A673 (cell line): Measurements from ENCODE around the gene DYRK1A. TPM values are rescaled to one million over a fixed set of nuclear protein-coding genes. Genes with fewer than 3 reads are reported as not detected.

Experiments used
- BruUV-seq: library from RNA; stranded (reverse); fragments of 400-500 nt; replicated peaks from 2 replicates; lab custom pipeline; 2021; lab: Mats Ljungman, UMichigan
- CTCF ChIA-PET: fragments of 300-600 bp; sonication (Branson Sonifier 250); formaldehyde crosslinking; loops from one replicate; lab custom pipeline; 2022; ENCODE audit warnings: antibody characterized with exemption; lab: Charles Lee
- POLR2A ChIA-PET: fragments of 300-600 bp; sonication (Branson Sonifier 250); formaldehyde crosslinking; loops from one replicate; lab custom pipeline; 2022; ENCODE audit warnings: antibody characterized with exemption; ENCODE audit not compliant: low non-redundant PET; lab: Charles Lee
- DNase-seq: peaks from one replicate; pipeline ENCODE4 v3.0.0-alpha.2; 2015; ENCODE audit warnings: low spot score
- H3K27ac ChIP-seq: fragments of 200-600 bp; sonication (generic); 2 replicates; pipeline ENCODE4 v1.5.1; 2016; ENCODE audit warnings: mixed run types, low read depth, mild to moderate bottlenecking, mixed read lengths, antibody characterized with exemption, low read length; ENCODE audit not compliant: poor library complexity, severe bottlenecking
- H3K27me3 ChIP-seq: fragments of 200-600 bp; sonication (generic); replicated peaks from 2 replicates; pipeline ENCODE4 v1.6.1; 2017; ENCODE audit warnings: mixed run types, low read depth, mild to moderate bottlenecking, mixed read lengths, antibody characterized with exemption, low read length; ENCODE audit not compliant: insufficient read depth, poor library complexity
- H3K36me3 ChIP-seq: fragments of 200-600 bp; sonication (generic); 2 replicates; pipeline ENCODE4 v1.6.1; 2016; ENCODE audit warnings: mixed run types, mild to moderate bottlenecking, mixed read lengths, antibody characterized with exemption, low read length; ENCODE audit not compliant: insufficient read depth, poor library complexity, severe bottlenecking
- H3K4me1 ChIP-seq: fragments of 200-600 bp; sonication (generic); 2 replicates; pipeline ENCODE4 v1.6.1; 2017; ENCODE audit warnings: mixed run types, mild to moderate bottlenecking, mixed read lengths, antibody characterized with exemption, low read length; ENCODE audit not compliant: insufficient read depth, poor library complexity, severe bottlenecking
- H3K4me3 ChIP-seq: fragments of 200-600 bp; sonication (generic); 2 replicates; pipeline ENCODE4 v1.5.1; 2016; ENCODE audit warnings: low read depth, mixed run types, mild to moderate bottlenecking, mixed read lengths, low read length; ENCODE audit not compliant: poor library complexity, severe bottlenecking
- H3K9me3 ChIP-seq: fragments of 200-600 bp; sonication (generic); 2 replicates; pipeline ENCODE4 v1.6.1; 2016; ENCODE audit warnings: mixed run types, low read depth, mild to moderate bottlenecking, mixed read lengths, antibody characterized with exemption, low read length; ENCODE audit not compliant: poor library complexity, severe bottlenecking
- EZH2 ChIP-seq: fragments of 200-600 bp; sonication (generic); IDR thresholded peaks from 2 replicates; pipeline ENCODE4 v1.6.1; 2017; ENCODE audit warnings: borderline replicate concordance, low read depth, mild to moderate bottlenecking, mixed read lengths, antibody characterized with exemption, low read length; ENCODE audit not compliant: poor library complexity, severe bottlenecking
- intact Hi-C: fragments of 100-400 bp; cut with micrococcal nuclease; formaldehyde crosslinking; loops from one replicate; pipeline ENCODE4 v1.10.0; 2022; ENCODE audit not compliant: unreplicated experiment
- total RNA-seq: library from RNA; stranded (reverse); gene quantifications from 2 replicates; pipeline ENCODE4 v1.2.3, GENCODE V29; 2021
- TF ChIP-seq, protein P1 (sequence below): fragments of 300-800, 200-600 bp; sonication (generic); conservative IDR thresholded peaks from 2 replicates; pipeline ENCODE4 v1.5.1; 2017; ENCODE audit warnings: low read depth, mild to moderate bottlenecking, antibody characterized with exemption, low read length, moderate library complexity, mixed read lengths

Gene DYRK1A
- total RNA-seq, 1 experiment from 2014 or later = 70.5 TPM

DNA sequence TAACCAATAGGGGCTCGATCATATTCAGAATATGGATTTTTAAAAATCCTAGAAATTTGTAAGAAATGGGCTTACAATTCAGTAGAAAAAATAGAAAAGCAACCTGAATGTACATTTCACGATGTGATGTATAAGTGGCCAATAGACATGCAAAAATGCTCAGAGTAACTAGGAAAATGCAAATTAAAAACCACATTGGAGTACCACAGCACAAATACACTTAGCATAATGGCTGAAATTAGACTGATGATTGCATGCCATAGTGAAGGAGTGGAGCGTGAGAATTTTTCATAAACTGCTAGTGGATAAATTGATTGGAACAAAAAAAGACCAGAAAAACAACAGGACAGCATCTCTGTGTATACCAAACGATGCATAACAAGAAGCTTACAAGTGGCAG is 102.3 kb downstream of the DYRK1A start:
- intact Hi-C loops = no loop called here
- POLR2A ChIA-PET = interaction anchor here (0.7 kb wide), 1 partner anchor 137 kb away, joined by 3 read pairs; no protein-coding TSS in a partner anchor
- H3K9me3 ChIP-seq = no peaks in the 10 kb centered on the region
- no TSS peak for BruUV-seq
- H3K27ac ChIP-seq = no peak overlapping the region
- DNase-seq = no peak
- TF ChIP-seq, protein P1, sequence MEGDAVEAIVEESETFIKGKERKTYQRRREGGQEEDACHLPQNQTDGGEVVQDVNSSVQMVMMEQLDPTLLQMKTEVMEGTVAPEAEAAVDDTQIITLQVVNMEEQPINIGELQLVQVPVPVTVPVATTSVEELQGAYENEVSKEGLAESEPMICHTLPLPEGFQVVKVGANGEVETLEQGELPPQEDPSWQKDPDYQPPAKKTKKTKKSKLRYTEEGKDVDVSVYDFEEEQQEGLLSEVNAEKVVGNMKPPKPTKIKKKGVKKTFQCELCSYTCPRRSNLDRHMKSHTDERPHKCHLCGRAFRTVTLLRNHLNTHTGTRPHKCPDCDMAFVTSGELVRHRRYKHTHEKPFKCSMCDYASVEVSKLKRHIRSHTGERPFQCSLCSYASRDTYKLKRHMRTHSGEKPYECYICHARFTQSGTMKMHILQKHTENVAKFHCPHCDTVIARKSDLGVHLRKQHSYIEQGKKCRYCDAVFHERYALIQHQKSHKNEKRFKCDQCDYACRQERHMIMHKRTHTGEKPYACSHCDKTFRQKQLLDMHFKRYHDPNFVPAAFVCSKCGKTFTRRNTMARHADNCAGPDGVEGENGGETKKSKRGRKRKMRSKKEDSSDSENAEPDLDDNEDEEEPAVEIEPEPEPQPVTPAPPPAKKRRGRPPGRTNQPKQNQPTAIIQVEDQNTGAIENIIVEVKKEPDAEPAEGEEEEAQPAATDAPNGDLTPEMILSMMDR = no peak
- no peak for TF ChIP-seq EZH2
- H3K27me3 ChIP-seq = no peaks in the 10 kb centered on the region
- CTCF ChIA-PET = no interaction called here
- peaks cover 3% of the 10 kb centered on the region for H3K36me3 ChIP-seq
- peaks cover 4% of the 10 kb centered on the region for H3K4me1 ChIP-seq
- no peak overlapping the region for H3K4me3 ChIP-seq

DNA sequence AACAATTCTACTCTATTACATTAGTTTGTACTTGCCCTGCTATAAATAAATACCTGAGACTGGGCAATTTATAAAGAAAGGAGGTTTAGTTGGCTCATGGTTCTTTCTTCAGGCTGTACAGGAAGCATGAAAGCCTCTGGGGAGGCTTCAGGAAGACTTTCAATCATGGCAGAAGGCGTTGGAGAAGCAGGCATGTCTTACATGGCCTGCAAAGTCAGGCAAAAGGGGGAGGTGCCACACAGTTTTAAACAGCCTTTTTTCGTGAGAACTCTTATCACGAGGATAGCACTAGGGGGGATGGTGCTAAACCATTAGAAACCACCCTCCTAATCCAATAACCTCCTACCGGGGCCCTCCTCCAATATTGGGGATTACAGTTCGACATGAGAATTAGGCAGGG is 102.9 kb downstream of the DYRK1A start:
- no peak for DNase-seq
- no peaks in the 10 kb centered on the region for H3K27me3 ChIP-seq
- H3K4me3 ChIP-seq = no peak overlapping the region
- no TSS peak for BruUV-seq
- no peak overlapping the region for H3K27ac ChIP-seq
- no peak for TF ChIP-seq EZH2
- TF ChIP-seq, protein P1 = no peak
- peaks cover 3% of the 10 kb centered on the region for H3K36me3 ChIP-seq
- intact Hi-C loops = no loop called here
- H3K9me3 ChIP-seq = no peaks in the 10 kb centered on the region
- POLR2A ChIA-PET = interaction anchor here (0.7 kb wide), 1 partner anchor 138 kb away, joined by 3 read pairs; no protein-coding TSS in a partner anchor
- CTCF ChIA-PET = no interaction called here
- H3K4me1 ChIP-seq = no peaks in the 10 kb centered on the region

DNA sequence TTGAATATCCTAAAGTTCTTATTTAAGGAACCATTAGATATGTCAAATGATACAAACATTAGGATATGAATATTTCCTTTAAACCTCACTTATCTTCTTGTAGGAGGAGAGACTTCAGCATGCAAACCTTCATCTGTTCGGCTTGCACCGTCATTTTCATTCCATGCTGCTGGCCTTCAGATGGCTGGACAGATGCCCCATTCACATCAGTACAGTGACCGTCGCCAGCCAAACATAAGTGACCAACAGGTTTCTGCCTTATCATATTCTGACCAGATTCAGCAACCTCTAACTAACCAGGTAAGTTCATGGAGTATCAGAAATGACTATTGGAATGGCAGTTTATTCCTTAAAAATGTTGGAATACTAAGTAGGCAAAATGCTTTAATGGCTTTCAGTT is 106.0 kb downstream of the DYRK1A start:
- no peak for TF ChIP-seq EZH2
- TF ChIP-seq, protein P1 = no peak
- Histone ChIP-seq H3K9me3 (no peaks in the 10 kb centered on the region), H3K27me3 (no peaks in the 10 kb centered on the region), H3K36me3 (peaks cover 3% of the 10 kb centered on the region), H3K4me1 (no peaks in the 10 kb centered on the region), H3K27ac (no peak overlapping the region), H3K4me3 (no peak overlapping the region)
- ChIA-PET CTCF (no interaction called here), POLR2A (no interaction called here)
- intact Hi-C loops = no loop called here
- no TSS peak for BruUV-seq
- no peak for DNase-seq
